H1 (cell line): ENCODE data around the gene NAA25. TPM values are rescaled to one million over a fixed set of nuclear protein-coding genes. Genes with fewer than 3 reads are reported as not detected.

Experiments
- CTCF ChIA-PET: fragments of 300-600 bp; sonication (Branson Sonifier 250); formaldehyde crosslinking; loops from one replicate; lab custom pipeline; 2021; ENCODE audit not compliant: partially characterized antibody; lab: Charles Lee
- POLR2A ChIA-PET: fragments of 300-600 bp; sonication (Branson Sonifier 250); formaldehyde crosslinking; loops from one replicate; lab custom pipeline; 2021; ENCODE audit warnings: inconsistent platforms; ENCODE audit not compliant: partially characterized antibody; lab: Charles Lee
- DNase-seq, 2 experiments: peaks; one replicate each; pipeline versions ENCODE4 v3.0.0 to v3.0.0-alpha.2; 2010 to 2022; ENCODE audit warnings: low spot score in 2 of 2, low read depth in 1 of 2, mixed read lengths in 1 of 2
- FAIRE-seq: peaks from 2 replicates; lab custom pipeline; 2011; peaks lifted over from hg19 to GRCh38; lab: Jason Lieb, UNC
- H2AFZ ChIP-seq: 2 replicates; pipeline ENCODE4 v1.8.1; 2012; ENCODE audit warnings: low read length, inconsistent platforms
- H2AK5ac ChIP-seq: 2 replicates; pipeline ENCODE4 v1.6.1; 2013; ENCODE audit warnings: low read depth, low read length
- H2BK120ac ChIP-seq: replicated peaks from 2 replicates; pipeline ENCODE3; 2013; ENCODE audit warnings: low read depth, low read length, inconsistent platforms
- H2BK12ac ChIP-seq: 2 replicates; pipeline ENCODE4 v1.6.1; 2013; ENCODE audit warnings: low read depth, low read length
- H2BK15ac ChIP-seq: 2 replicates; pipeline ENCODE4 v1.6.1; 2013; ENCODE audit warnings: low read length
- H2BK20ac ChIP-seq: 2 replicates; pipeline ENCODE4 v1.6.1; 2013; ENCODE audit warnings: low read length
- H2BK5ac ChIP-seq: 2 replicates; pipeline ENCODE4 v1.6.1; 2013; ENCODE audit warnings: low read depth, low read length
- H3K14ac ChIP-seq: 2 replicates; pipeline ENCODE4 v1.6.1; 2013; ENCODE audit warnings: inconsistent platforms; ENCODE audit not compliant: insufficient read length
- H3K18ac ChIP-seq: 2 replicates; pipeline ENCODE4 v1.6.1; 2013; ENCODE audit warnings: low read length; ENCODE audit errors: extremely low read depth
- H3K23ac ChIP-seq: 2 replicates; pipeline ENCODE4 v1.6.1; 2013; ENCODE audit warnings: inconsistent platforms; ENCODE audit not compliant: insufficient read length
- H3K23me2 ChIP-seq: 2 replicates; pipeline ENCODE4 v1.6.1; 2013; ENCODE audit warnings: low read depth, low read length
- H3K27ac ChIP-seq: 2 replicates; pipeline ENCODE4 v1.6.1; 2011; ENCODE audit warnings: low read depth, low read length, inconsistent platforms
- H3K27me3 ChIP-seq, 4 experiments: replicated peaks in 1 of 4; 1 replicate in 1 of 4; 2 replicates in 3 of 4; pipeline versions ENCODE4 v1.6.1 to v1.8.1; 2011 to 2013; ENCODE audit warnings: low read length in 3 of 4, mild to moderate bottlenecking in 3 of 4, inconsistent platforms in 2 of 4, mixed read lengths in 2 of 4, moderate library complexity in 1 of 4; ENCODE audit not compliant: control insufficient read depth in 3 of 4, insufficient read depth in 3 of 4; ENCODE audit errors: extremely low read depth in 1 of 4
- H3K36me3 ChIP-seq, 4 experiments: 2 replicates each; pipeline versions ENCODE4 v1.6.1 to v1.8.1; 2011 to 2013; ENCODE audit warnings: mild to moderate bottlenecking in 4 of 4, low read length in 3 of 4, moderate library complexity in 2 of 4, control low read depth in 1 of 4, inconsistent platforms in 1 of 4; ENCODE audit not compliant: insufficient read depth in 4 of 4, control insufficient read depth in 2 of 4
- H3K4ac ChIP-seq: replicated peaks from 2 replicates; pipeline ENCODE3; 2013; ENCODE audit warnings: low read length, low read depth, mixed read lengths, inconsistent platforms; ENCODE audit not compliant: insufficient read length
- H3K4me1 ChIP-seq, 4 experiments: replicated peaks in 1 of 4; 1 replicate in 1 of 4; 2 replicates in 3 of 4; pipeline versions ENCODE4 v1.6.1 to v1.8.1; 2011 to 2013; ENCODE audit warnings: low read length in 3 of 4, inconsistent platforms in 2 of 4, mixed read lengths in 1 of 4; ENCODE audit not compliant: insufficient read depth in 4 of 4, control insufficient read depth in 3 of 4
- H3K4me2 ChIP-seq, 2 experiments: 2 replicates each; pipeline versions ENCODE4 v1.6.1 to v1.8.1; 2011 to 2013; ENCODE audit warnings: low read depth in 2 of 2, low read length in 2 of 2, control low read depth in 1 of 2, inconsistent platforms in 1 of 2, mild to moderate bottlenecking in 1 of 2; ENCODE audit not compliant: insufficient read depth in 1 of 2
- H3K4me3 ChIP-seq, 4 experiments: fragments of 200-600, 300-600 bp in 1 of 4; sonication (generic), shearing (Covaris generic), sonication (Bioruptor Twin) in 1 of 4; 2 replicates each; pipeline versions ENCODE4 v1.5.1 to v1.8.1; 2011 to 2016; ENCODE audit warnings: low read length in 4 of 4, low read depth in 3 of 4, control low read depth in 2 of 4, inconsistent platforms in 2 of 4, mild to moderate bottlenecking in 2 of 4, mixed read lengths in 1 of 4, moderate library complexity in 1 of 4; ENCODE audit not compliant: insufficient read depth in 2 of 4; ENCODE audit errors: extremely low read depth in 1 of 4
- H3K56ac ChIP-seq: replicated peaks from 2 replicates; pipeline ENCODE3; 2013; ENCODE audit warnings: low read depth, mild to moderate bottlenecking, mixed read lengths, low read length, inconsistent platforms; ENCODE audit not compliant: insufficient read length
- H3K79me1 ChIP-seq: 2 replicates; pipeline ENCODE4 v1.6.1; 2013; ENCODE audit warnings: low read depth, low read length, control low read depth
- H3K79me2 ChIP-seq, 2 experiments: 2 replicates each; pipeline versions ENCODE4 v1.6.1 to v1.8.1; 2012 to 2013; ENCODE audit warnings: low read length in 2 of 2, mild to moderate bottlenecking in 2 of 2, inconsistent platforms in 1 of 2; ENCODE audit not compliant: insufficient read depth in 2 of 2, control insufficient read depth in 1 of 2
- H3K9ac ChIP-seq, 4 experiments: replicated peaks in 1 of 4; 1 replicate in 1 of 4; 2 replicates in 3 of 4; pipeline versions ENCODE4 v1.6.1 to v1.8.1; 2011 to 2013; ENCODE audit warnings: low read depth in 3 of 4, low read length in 3 of 4, control low read depth in 2 of 4, mild to moderate bottlenecking in 2 of 4, moderate library complexity in 2 of 4, inconsistent platforms in 1 of 4; ENCODE audit errors: extremely low read depth in 1 of 4
- H3K9me3 ChIP-seq, 2 experiments: 2 replicates each; pipeline versions ENCODE4 v1.6.1 to v1.8.1; 2012 to 2013; ENCODE audit warnings: mild to moderate bottlenecking in 2 of 2, moderate library complexity in 2 of 2, control low read depth in 1 of 2, inconsistent platforms in 1 of 2, low read depth in 1 of 2, low read length in 1 of 2, mixed read lengths in 1 of 2; ENCODE audit not compliant: insufficient read depth in 2 of 2
- H4K20me1 ChIP-seq, 2 experiments: replicated peaks in 1 of 2; 2 replicates each; pipeline versions ENCODE3 to v1.8.1; 2011 to 2013; ENCODE audit warnings: inconsistent platforms in 2 of 2, low read length in 2 of 2, mild to moderate bottlenecking in 1 of 2; ENCODE audit not compliant: insufficient read depth in 2 of 2, control insufficient read depth in 1 of 2
- H4K5ac ChIP-seq: 2 replicates; pipeline ENCODE4 v1.6.1; 2013; ENCODE audit warnings: low read length, low read depth, mixed read lengths, inconsistent platforms; ENCODE audit not compliant: insufficient read length
- H4K8ac ChIP-seq: 2 replicates; pipeline ENCODE4 v1.8.0; 2013; ENCODE audit warnings: mild to moderate bottlenecking, moderate library complexity, low read length, inconsistent platforms; ENCODE audit not compliant: insufficient read depth; ENCODE audit errors: extremely low read depth
- H4K91ac ChIP-seq: replicated peaks from 2 replicates; pipeline ENCODE3; 2013; ENCODE audit warnings: low read length, mixed read lengths, inconsistent platforms; ENCODE audit not compliant: insufficient read length
- ASH2L ChIP-seq: fragments of 200-600, 300-600 bp; sonication (generic); IDR thresholded peaks from one replicate; pipeline ENCODE4 v1.7.1; 2017; ENCODE audit warnings: low read length
- BCL11A ChIP-seq, 2 experiments: IDR thresholded peaks; one replicate each; pipeline ENCODE4 v1.6.1; 2011; ENCODE audit warnings: low read depth in 2 of 2, low read length in 2 of 2, mild to moderate bottlenecking in 2 of 2
- CREB1 ChIP-seq: IDR thresholded peaks from 2 replicates; pipeline ENCODE4 v1.6.1; 2012; ENCODE audit warnings: inconsistent platforms
- JUND ChIP-seq: IDR thresholded peaks from 2 replicates; pipeline ENCODE4 v1.6.1; 2011; ENCODE audit warnings: mild to moderate bottlenecking, improper control_type of control experiment, low read length
- NANOG ChIP-seq: IDR thresholded peaks from 2 replicates; pipeline ENCODE4 v1.6.1; 2011; ENCODE audit warnings: low read length, low read depth, mild to moderate bottlenecking, inconsistent platforms; ENCODE audit not compliant: insufficient read depth, poor library complexity, severe bottlenecking
- RFX5 ChIP-seq: IDR thresholded peaks from 2 replicates; pipeline ENCODE4 v1.6.1; 2011; ENCODE audit warnings: low read depth, low read length, improper control_type of control experiment, borderline replicate concordance
- RNF2 ChIP-seq: fragments of 200-900, 300-1000 bp; sonication (generic); IDR thresholded peaks from 2 replicates; pipeline ENCODE4 v1.7.1; 2016; ENCODE audit warnings: borderline replicate concordance, low read depth, mild to moderate bottlenecking, antibody characterized with exemption, low read length; ENCODE audit not compliant: poor library complexity, severe bottlenecking; ENCODE audit errors: missing control alignments
- SP1 ChIP-seq: IDR thresholded peaks from 2 replicates; pipeline ENCODE4 v1.6.1; 2011; ENCODE audit warnings: low read depth, low read length
- TAF1 ChIP-seq: IDR thresholded peaks from 2 replicates; pipeline ENCODE4 v1.6.1; 2011; ENCODE audit warnings: mild to moderate bottlenecking, low read depth, low read length
- TCF12 ChIP-seq: IDR thresholded peaks from 2 replicates; pipeline ENCODE4 v1.6.1; 2011; ENCODE audit warnings: low read depth, mild to moderate bottlenecking, low read length
- WGBS, 2 experiments: shearing (Covaris generic) in 1 of 2; methylation state at CpG; one replicate each; pipeline versions ENCODE4 v1.1.6 to v1.1.7; 2013 to 2015; ENCODE audit warnings: low lambda C conversion rate in 2 of 2, mixed read lengths in 2 of 2, inconsistent platforms in 1 of 2, low coverage in 1 of 2, missing lambda C conversion rate in 1 of 2; ENCODE audit not compliant: insufficient replicate concordance in 2 of 2, insufficient coverage in 1 of 2, insufficient read length in 1 of 2; ENCODE audit errors: extremely low coverage in 1 of 2, missing lambda C conversion rate in 1 of 2; 5-methylcytosine and 5-hydroxymethylcytosine counted together
- polyA plus RNA-seq, 7 experiments: library from polyadenylated mRNA; depleted of rRNA in 3 of 7; stranded (reverse) in 5 of 7; unstranded in 2 of 7; fragments of >200 nt in 5 of 7; fragments of 200-250 nt in 2 of 7; gene quantifications; 1 replicate in 5 of 7; 2 replicates in 1 of 7; 4 replicates in 1 of 7; pipeline versions ENCODE4 v1.2.1 to v1.2.3, GENCODE V29; 2011 to 2013; ENCODE audit warnings: missing spikeins in 2 of 7, mixed read lengths in 2 of 7
- total RNA-seq: library from RNA; stranded (reverse); fragmentation: NEBNext Ultra II Directional; extraction: Animal tissue kit (Norgen Biotek cat#: 25700); gene quantifications from 2 replicates; pipeline ENCODE4 v1.2.1, GENCODE V29; 2021
- TF ChIP-seq, protein P1 (sequence below), 3 experiments: IDR thresholded peaks; 1 replicate in 2 of 3; 2 replicates in 1 of 3; pipeline versions ENCODE4 v1.5.1 to v1.6.1; 2011; ENCODE audit warnings: low read length in 3 of 3, mild to moderate bottlenecking in 3 of 3, inconsistent platforms in 2 of 3, low read depth in 1 of 3, moderate library complexity in 1 of 3; ENCODE audit not compliant: insufficient read depth in 1 of 3; ENCODE audit errors: control extremely low read depth in 1 of 3
- TF ChIP-seq, protein P2 (sequence below): IDR thresholded peaks from 2 replicates; pipeline ENCODE4 v1.6.1; 2012; ENCODE audit warnings: inconsistent platforms

Gene NAA25
- total and polyA plus RNA-seq, 2 of the 8 experiments (the other 6 are each of a cell fraction or from before 2014, with no cell fraction given) = 10.8 to 60.3 TPM

DNA sequence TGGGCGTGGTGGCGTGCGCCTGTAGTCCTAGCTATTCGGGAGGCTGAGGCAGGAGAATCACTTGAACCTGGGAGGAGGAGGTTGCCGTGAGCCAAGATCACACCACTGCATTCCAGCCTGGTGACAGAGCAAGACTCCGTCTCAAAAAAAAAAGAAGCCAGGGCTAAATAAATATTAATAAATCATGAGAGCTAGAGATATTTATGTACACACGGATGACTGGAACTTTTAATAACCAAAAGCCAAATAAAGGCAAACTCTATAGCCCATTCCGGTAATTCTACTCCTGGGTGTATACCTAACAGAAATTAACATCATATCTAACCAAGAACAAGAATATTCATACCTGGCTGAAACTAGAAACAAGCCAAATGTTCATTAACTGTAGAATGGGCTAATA lies 9.1 kb upstream of the NAA25 start:
- Histone ChIP-seq H2BK20ac (no peak overlapping the region), H4K8ac (no peak overlapping the region), H4K91ac (no peak overlapping the region), H3K4me1 (peaks cover 0 to 9% (median 5%) of the 10 kb centered on the region in 4 experiments; a peak in 5 of 7 replicates), H2BK12ac (no peak overlapping the region), H2BK15ac (no peak overlapping the region), H3K27me3 (no peaks in the 10 kb centered on the region), H3K4me3 (no peak overlapping the region), H4K5ac (no peak overlapping the region), H3K14ac (no peak overlapping the region), H3K9ac (no peak overlapping the region), H3K79me1 (no peaks in the 10 kb centered on the region), H3K23ac (no peak overlapping the region), H2BK5ac (no peak overlapping the region), H3K23me2 (no peaks in the 10 kb centered on the region), H2AK5ac (no peak overlapping the region), H3K9me3 (no peaks in the 10 kb centered on the region), H3K79me2 (no peaks in the 10 kb centered on the region), H3K4me2 (no peak overlapping the region), H3K18ac (no peak overlapping the region), H2BK120ac (no peak overlapping the region), H4K20me1 (no peaks in the 10 kb centered on the region), H3K36me3 (no peaks in the 10 kb centered on the region), H3K4ac (no peak overlapping the region), H3K27ac (no peak overlapping the region), H3K56ac (no peak overlapping the region), H2AFZ (no peak overlapping the region)
- ChIA-PET CTCF (no interaction called here), POLR2A (interaction anchor here (1.0 to 1.9 kb wide), 3 partner anchors 8 to 10 kb away, joined by 3 to 15 read pairs (median 12); partner anchors contain the start of gene TRAFD1)
- WGBS, 2 experiments = 96% methylated on average over 8 of the region's 8 CpGs; no CpG with 5 or more reads in 1 of the 2 experiments
- no peak for FAIRE-seq
- DNase-seq = no peak
- TF ChIP-seq RFX5 = no peak
- TF ChIP-seq ASH2L = no peak
- no peak for TF ChIP-seq TAF1
- no peak for TF ChIP-seq TCF12
- TF ChIP-seq JUND = no peak
- TF ChIP-seq NANOG = no peak
- TF ChIP-seq, protein P1, sequence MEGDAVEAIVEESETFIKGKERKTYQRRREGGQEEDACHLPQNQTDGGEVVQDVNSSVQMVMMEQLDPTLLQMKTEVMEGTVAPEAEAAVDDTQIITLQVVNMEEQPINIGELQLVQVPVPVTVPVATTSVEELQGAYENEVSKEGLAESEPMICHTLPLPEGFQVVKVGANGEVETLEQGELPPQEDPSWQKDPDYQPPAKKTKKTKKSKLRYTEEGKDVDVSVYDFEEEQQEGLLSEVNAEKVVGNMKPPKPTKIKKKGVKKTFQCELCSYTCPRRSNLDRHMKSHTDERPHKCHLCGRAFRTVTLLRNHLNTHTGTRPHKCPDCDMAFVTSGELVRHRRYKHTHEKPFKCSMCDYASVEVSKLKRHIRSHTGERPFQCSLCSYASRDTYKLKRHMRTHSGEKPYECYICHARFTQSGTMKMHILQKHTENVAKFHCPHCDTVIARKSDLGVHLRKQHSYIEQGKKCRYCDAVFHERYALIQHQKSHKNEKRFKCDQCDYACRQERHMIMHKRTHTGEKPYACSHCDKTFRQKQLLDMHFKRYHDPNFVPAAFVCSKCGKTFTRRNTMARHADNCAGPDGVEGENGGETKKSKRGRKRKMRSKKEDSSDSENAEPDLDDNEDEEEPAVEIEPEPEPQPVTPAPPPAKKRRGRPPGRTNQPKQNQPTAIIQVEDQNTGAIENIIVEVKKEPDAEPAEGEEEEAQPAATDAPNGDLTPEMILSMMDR (IDR thresholded peaks at IDR 0.05; ENCODE audit: control extremely low read depth in 1 of 3, insufficient read depth in 1 of 3, low read depth in 1 of 3, low read length in 3 of 3) = no peak
- no peak for TF ChIP-seq BCL11A (IDR thresholded peaks at IDR 0.05; ENCODE audit: low read depth in 2 of 2, low read length in 2 of 2)
- TF ChIP-seq, protein P2, sequence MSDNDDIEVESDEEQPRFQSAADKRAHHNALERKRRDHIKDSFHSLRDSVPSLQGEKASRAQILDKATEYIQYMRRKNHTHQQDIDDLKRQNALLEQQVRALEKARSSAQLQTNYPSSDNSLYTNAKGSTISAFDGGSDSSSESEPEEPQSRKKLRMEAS = no peak
- TF ChIP-seq SP1 = no peak
- no peak for TF ChIP-seq RNF2
- no peak for TF ChIP-seq CREB1
